Sigmoid colon (tissue), 7 donors: ENCODE data around the gene FHL2. TPM values are rescaled to one million over a fixed set of nuclear protein-coding genes. Genes with fewer than 3 reads are reported as not detected.

Experiments
- DNase-seq: peaks from one replicate; pipeline ENCODE4 v3.0.0-alpha.2; 2019
- H3K27ac ChIP-seq, 4 donors: fragments of 200-600 bp; sonication (generic); one replicate each; pipeline ENCODE4 v1.5.1; 2016 to 2019; ENCODE audit warnings: mild to moderate bottlenecking in 1 of 4
- H3K27me3 ChIP-seq, 3 donors: fragments of 200-600 bp; sonication (generic); one replicate each; pipeline ENCODE4 v1.5.1; 2019; ENCODE audit warnings: mild to moderate bottlenecking in 1 of 3
- H3K36me3 ChIP-seq, 4 donors: fragments of 200-600 bp; sonication (generic); one replicate each; pipeline ENCODE4 v1.5.1; 2016 to 2019
- H3K4me1 ChIP-seq, 4 donors: fragments of 200-600 bp; sonication (generic); one replicate each; pipeline ENCODE4 v1.5.1; 2017 to 2019
- H3K4me3 ChIP-seq, 4 donors: fragments of 200-600 bp; sonication (generic); one replicate each; pipeline ENCODE4 v1.5.1; 2017 to 2019; ENCODE audit warnings: mild to moderate bottlenecking in 2 of 4, moderate library complexity in 1 of 4
- H3K9me3 ChIP-seq, 4 donors: fragments of 200-600 bp in 3 of 4; sonication (generic) in 3 of 4; one replicate each; pipeline versions ENCODE4 v1.5.1 to v1.6.1; 2013 to 2019
- EP300 ChIP-seq, 4 donors: sonication (generic); formaldehyde crosslinking; IDR thresholded peaks; one replicate each; pipeline ENCODE4 v1.6.1; 2017; ENCODE audit warnings: antibody characterized with exemption in 4 of 4
- POLR2A ChIP-seq, 2 donors: fragments of 450-650 bp; IDR thresholded peaks; one replicate each; pipeline ENCODE4 v1.6.1; 2016; ENCODE audit warnings: antibody characterized with exemption in 2 of 2, mild to moderate bottlenecking in 2 of 2, moderate library complexity in 2 of 2
- POLR2AphosphoS5 ChIP-seq, 4 donors: sonication (generic); formaldehyde crosslinking; IDR thresholded peaks; one replicate each; pipeline ENCODE4 v1.6.1; 2017; ENCODE audit warnings: antibody characterized with exemption in 4 of 4
- WGBS, 2 donors: extraction: QIAGEN DNeasy Blood & Tissue Kit; methylation state at CpG; one replicate each; pipeline ENCODE4 v1.1.7; 2013; 5-methylcytosine and 5-hydroxymethylcytosine counted together
- intact Hi-C: fragments of 100-400 bp; cut with DNase I; formaldehyde crosslinking; loops from one replicate; pipeline ENCODE4 v1.15.1; 2023
- polyA plus RNA-seq, 3 donors: library from polyadenylated mRNA; stranded (reverse); fragments of 200-250 nt; gene quantifications; one replicate each; pipeline ENCODE4 v1.2.3, GENCODE V29; 2013
- total RNA-seq, 4 donors: library from RNA; depleted of rRNA; stranded (reverse); fragments of >200 nt; gene quantifications; one replicate each; pipeline ENCODE4 v1.1.0, GENCODE V29; 2016
- TF ChIP-seq, protein P1 (sequence below), 4 experiments: fragments of 450-650 bp in 3 of 4; fragments of 200-600 bp in 1 of 4; IDR thresholded peaks; one replicate each; pipeline ENCODE4 v1.5.1; 2016 to 2019; ENCODE audit warnings: antibody characterized with exemption in 4 of 4, mild to moderate bottlenecking in 3 of 4, moderate library complexity in 2 of 4
- donor health status: healthy with polysubstance abuse.
- donor health status: Bipolar disorder and iron deficiency.
- donor health status: healthy.

FHL2 gene
- total and polyA plus RNA-seq, 7 donors: 62.0 to 210 (median 98.8) TPM

DNA sequence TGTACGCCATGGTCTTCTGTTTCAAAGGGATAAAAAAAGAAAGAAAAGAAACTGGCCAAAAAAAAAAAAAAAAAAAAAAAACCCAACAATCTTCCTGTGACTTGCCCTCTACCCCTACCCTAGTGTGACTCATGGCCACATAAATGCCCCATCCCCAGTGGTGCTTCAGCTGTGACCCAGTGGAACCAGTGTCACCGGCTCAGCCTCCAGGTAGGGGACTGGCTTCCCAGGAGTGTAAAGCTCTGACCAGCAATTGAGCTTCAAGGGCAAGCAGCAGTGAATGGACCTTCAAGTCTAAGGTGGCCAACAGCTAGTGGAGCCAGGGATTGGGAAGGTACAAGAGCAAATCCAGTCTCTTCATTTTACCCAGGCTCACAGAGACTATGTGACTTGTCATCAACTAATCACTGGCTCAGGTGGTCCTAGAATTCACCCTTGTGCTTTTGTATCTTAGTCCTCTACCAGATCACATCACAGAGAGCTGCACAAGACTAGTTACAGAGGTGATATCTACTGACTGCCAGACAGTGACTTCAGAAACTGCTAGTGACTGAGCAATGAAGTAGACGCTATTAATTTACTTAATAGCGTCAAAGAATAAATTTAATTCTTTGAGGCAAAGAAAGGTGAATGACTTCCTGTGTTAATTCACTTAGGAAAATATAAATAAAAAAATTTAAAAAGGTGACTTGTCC is 68.0 kb downstream of the FHL2 start:
- no peak for DNase-seq
- H3K36me3 ChIP-seq: peaks cover 0 to 8% (median 0%) of the 10 kb centered on the region in 4 donors
- no peak overlapping the region for H3K4me3 ChIP-seq
- H3K4me1 ChIP-seq: peaks cover 0 to 29% (median 19%) of the 10 kb centered on the region in 4 donors
- H3K9me3 ChIP-seq: no peaks in the 10 kb centered on the region
- no peaks in the 10 kb centered on the region for H3K27me3 ChIP-seq
- WGBS, 2 donors: 94 to 97% methylated on average over 4 of the region's 4 CpGs
- TF ChIP-seq, protein P1, sequence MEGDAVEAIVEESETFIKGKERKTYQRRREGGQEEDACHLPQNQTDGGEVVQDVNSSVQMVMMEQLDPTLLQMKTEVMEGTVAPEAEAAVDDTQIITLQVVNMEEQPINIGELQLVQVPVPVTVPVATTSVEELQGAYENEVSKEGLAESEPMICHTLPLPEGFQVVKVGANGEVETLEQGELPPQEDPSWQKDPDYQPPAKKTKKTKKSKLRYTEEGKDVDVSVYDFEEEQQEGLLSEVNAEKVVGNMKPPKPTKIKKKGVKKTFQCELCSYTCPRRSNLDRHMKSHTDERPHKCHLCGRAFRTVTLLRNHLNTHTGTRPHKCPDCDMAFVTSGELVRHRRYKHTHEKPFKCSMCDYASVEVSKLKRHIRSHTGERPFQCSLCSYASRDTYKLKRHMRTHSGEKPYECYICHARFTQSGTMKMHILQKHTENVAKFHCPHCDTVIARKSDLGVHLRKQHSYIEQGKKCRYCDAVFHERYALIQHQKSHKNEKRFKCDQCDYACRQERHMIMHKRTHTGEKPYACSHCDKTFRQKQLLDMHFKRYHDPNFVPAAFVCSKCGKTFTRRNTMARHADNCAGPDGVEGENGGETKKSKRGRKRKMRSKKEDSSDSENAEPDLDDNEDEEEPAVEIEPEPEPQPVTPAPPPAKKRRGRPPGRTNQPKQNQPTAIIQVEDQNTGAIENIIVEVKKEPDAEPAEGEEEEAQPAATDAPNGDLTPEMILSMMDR (IDR thresholded peaks at IDR 0.05): no peak
- no peak for TF ChIP-seq POLR2A (IDR thresholded peaks at IDR 0.05)
- no peak for TF ChIP-seq POLR2AphosphoS5 (IDR thresholded peaks at IDR 0.05)
- no peak for TF ChIP-seq EP300 (IDR thresholded peaks at IDR 0.05)
- H3K27ac ChIP-seq: peak overlapping the region; percentile 83 to 91 (median 87)
- intact Hi-C loops: no loop called here

DNA sequence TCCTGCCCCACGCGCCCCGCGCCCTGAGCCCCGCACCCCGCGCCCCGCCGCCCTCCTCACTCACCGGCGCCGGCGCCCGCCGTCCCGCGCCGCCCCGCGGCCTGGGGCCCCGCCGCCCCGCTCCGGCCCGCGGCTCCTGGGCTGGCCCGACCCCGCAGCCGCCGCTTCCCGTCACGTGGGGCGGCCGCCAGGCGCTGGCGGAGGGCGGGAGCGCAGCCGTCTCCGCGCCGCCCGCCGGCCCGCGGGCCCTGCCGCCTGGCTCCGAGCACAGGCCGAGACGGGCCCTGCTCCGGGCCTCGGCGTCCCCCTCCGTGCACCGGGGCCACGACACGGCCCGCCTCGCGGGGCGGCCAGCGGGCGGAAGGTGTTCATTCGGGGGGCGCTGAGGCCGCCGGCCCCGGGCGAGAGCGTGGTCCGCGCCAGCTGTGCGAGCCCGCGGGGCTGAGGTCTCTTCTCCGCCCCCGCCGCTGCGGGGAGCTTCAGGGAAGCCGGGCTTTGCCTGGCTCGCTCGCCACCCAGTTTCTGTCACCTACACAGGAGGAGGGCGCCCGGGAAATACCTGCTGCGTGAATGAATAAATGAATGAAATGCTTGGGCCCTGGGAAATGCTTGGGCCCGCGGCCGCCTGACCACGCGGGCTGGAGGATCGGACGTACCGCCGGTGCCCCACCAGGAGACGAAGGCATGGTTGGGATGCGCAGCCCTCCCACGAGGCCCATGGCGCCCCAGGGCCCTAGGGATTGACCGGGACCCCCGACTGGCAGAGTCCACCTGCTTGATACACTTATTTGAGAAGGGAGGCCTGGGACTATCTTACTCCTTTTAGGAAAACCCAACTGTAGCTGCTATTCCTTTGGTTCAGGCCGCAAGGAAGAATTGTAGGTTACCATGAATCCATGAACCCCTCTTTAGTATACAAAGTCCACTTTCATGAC is 69.0 kb downstream of the FHL2 start, which contains the start of gene TGFBRAP1:
Gene TGFBRAP1 (minus strand): TSS at position 175 of the 935 bp plus-strand sequence. CDS start 21,434 bp downstream, outside the sequence.
- Histone ChIP-seq H3K4me1 (peaks cover 0 to 29% (median 19%) of the 10 kb centered on the region in 4 donors), H3K36me3 (peaks cover 0 to 8% (median 0%) of the 10 kb centered on the region in 4 donors), H3K9me3 (no peaks in the 10 kb centered on the region), H3K27ac (peak within 1 kb of the TSS; percentile 83 to 91 (median 87)), H3K4me3 (peak within 1 kb of the TSS; percentile 49 to 80 (median 74)), H3K27me3 (no peaks in the 10 kb centered on the region)
- DNase-seq: peak; percentile 74
- TF ChIP-seq POLR2AphosphoS5 (IDR thresholded peaks at IDR 0.05): no peak
- no peak for TF ChIP-seq POLR2A (IDR thresholded peaks at IDR 0.05)
- TF ChIP-seq, protein P1 (IDR thresholded peaks at IDR 0.05): no peak
- 2% methylated on average over 101 of the region's 101 CpGs for WGBS, 2 donors
- intact Hi-C loops: no loop called here

- DNase-seq: peak; percentile 71
- intact Hi-C loops: no loop called here
- H3K9me3 ChIP-seq: no peaks in the 10 kb centered on the region
- H3K4me1 ChIP-seq: peaks cover 0 to 29% (median 19%) of the 10 kb centered on the region in 4 donors
- H3K27me3 ChIP-seq: no peaks in the 10 kb centered on the region
- TF ChIP-seq POLR2AphosphoS5 (IDR thresholded peaks at IDR 0.05): no peak
- no peak for TF ChIP-seq POLR2A (IDR thresholded peaks at IDR 0.05)
- no peak for TF ChIP-seq EP300 (IDR thresholded peaks at IDR 0.05)
- TF ChIP-seq, protein P1 (IDR thresholded peaks at IDR 0.05): no peak
- H3K4me3 ChIP-seq: peak overlapping the region; percentile 43 to 80 (median 74)
- WGBS, 2 donors: 1% methylated on average over 17 of the region's 17 CpGs
- peaks cover 0 to 2% (median 0%) of the 10 kb centered on the region in 4 donors for H3K36me3 ChIP-seq
- peak overlapping the region; percentile 79 to 91 (median 84) for H3K27ac ChIP-seq
Measured at GRCh38 chr2:105329197-105329554, 69.7 kb downstream of the FHL2 start.

- H3K27ac ChIP-seq: peak overlapping the region; percentile 79 to 91 (median 84)
- WGBS, 2 donors: 23 to 25% methylated on average over 16 of the region's 16 CpGs
- H3K36me3 ChIP-seq: no peaks in the 10 kb centered on the region
- no peaks in the 10 kb centered on the region for H3K9me3 ChIP-seq
- peak; percentile 67 for DNase-seq
- peaks cover 0 to 29% (median 19%) of the 10 kb centered on the region in 4 donors for H3K4me1 ChIP-seq
- no peak for TF ChIP-seq POLR2A (IDR thresholded peaks at IDR 0.05)
- TF ChIP-seq POLR2AphosphoS5 (IDR thresholded peaks at IDR 0.05): peak in 2 of 4 donors; percentile 6 to 21
- no peak for TF ChIP-seq EP300 (IDR thresholded peaks at IDR 0.05)
- TF ChIP-seq, protein P1 (IDR thresholded peaks at IDR 0.05): no peak
- intact Hi-C loops: no loop called here
- H3K27me3 ChIP-seq: no peaks in the 10 kb centered on the region
- peak overlapping the region; percentile 43 to 80 (median 74) for H3K4me3 ChIP-seq
Measured at GRCh38 chr2:105328281-105329196, 70.3 kb downstream of the FHL2 start.
